Prostate gland (tissue), 2 donors: ENCODE measurements around the gene GTF2F1. TPM values are rescaled to one million over a fixed set of nuclear protein-coding genes. Genes with fewer than 3 reads are reported as not detected.

Source experiments
- DNase-seq: peaks from one replicate; pipeline ENCODE4 v3.0.0-alpha.2; 2019; ENCODE audit warnings: low spot score
- H3K27ac ChIP-seq, 2 donors: fragments of 200-600 bp; sonication (generic); 2 replicates each; pipeline ENCODE4 v1.5.1; 2017 to 2019
- H3K27me3 ChIP-seq: fragments of 200-600 bp; sonication (generic); replicated peaks from 2 replicates; pipeline ENCODE4 v1.5.1; 2019; ENCODE audit not compliant: insufficient read depth
- H3K36me3 ChIP-seq, 2 donors: fragments of 200-600 bp; sonication (generic); 1 replicate in 1 of 2; 2 replicates in 1 of 2; pipeline versions ENCODE4 v1.5.1 to v1.8.1; 2017 to 2019
- H3K4me1 ChIP-seq: fragments of 200-600 bp; sonication (generic); replicated peaks from 2 replicates; pipeline ENCODE4 v1.5.1; 2019
- H3K4me3 ChIP-seq, 2 donors: fragments of 200-600 bp; sonication (generic); 2 replicates each; pipeline ENCODE4 v1.5.1; 2017 to 2019
- H3K9me3 ChIP-seq: fragments of 200-600 bp; sonication (generic); 2 replicates; pipeline ENCODE4 v1.5.1; 2017
- POLR2A ChIP-seq: fragments of 450-650 bp; IDR thresholded peaks from one replicate; pipeline ENCODE4 v1.6.1; 2016; ENCODE audit warnings: antibody characterized with exemption, mild to moderate bottlenecking
- POLR2AphosphoS5 ChIP-seq: sonication (generic); formaldehyde crosslinking; IDR thresholded peaks from one replicate; pipeline ENCODE4 v1.6.1; 2017; ENCODE audit warnings: antibody characterized with exemption
- WGBS: methylation state at CpG from one replicate; pipeline ENCODE4 v1.1.5; 2018; 5-methylcytosine and 5-hydroxymethylcytosine counted together
- intact Hi-C: fragments of 100-400 bp; cut with DNase I; formaldehyde crosslinking; loops from one replicate; pipeline ENCODE4 v1.14.2; 2022
- total RNA-seq, 2 donors: library from RNA; depleted of rRNA; stranded (reverse); fragments of >200 nt; gene quantifications; one replicate each; pipeline ENCODE4 v1.1.0, GENCODE V29; 2016
- TF ChIP-seq, protein P1 (sequence below), 4 experiments: fragments of 200-600 bp in 2 of 4; fragments of 450-650 bp in 2 of 4; sonication (generic) in 2 of 4; IDR thresholded peaks; 1 replicate in 3 of 4; 2 replicates in 1 of 4; pipeline ENCODE4 v1.5.1; 2016 to 2019; ENCODE audit warnings: antibody characterized with exemption in 4 of 4, mild to moderate bottlenecking in 2 of 4, moderate library complexity in 2 of 4

Gene GTF2F1
- total RNA-seq, 2 donors from 2014 or later = 70.7 to 82.7 TPM

- H3K4me3 ChIP-seq = peak overlapping the region; percentile 73 to 75
- DNase-seq = no peak
- under 1% methylated on average over 18 of the region's 20 CpGs for WGBS
- TF ChIP-seq, protein P1, sequence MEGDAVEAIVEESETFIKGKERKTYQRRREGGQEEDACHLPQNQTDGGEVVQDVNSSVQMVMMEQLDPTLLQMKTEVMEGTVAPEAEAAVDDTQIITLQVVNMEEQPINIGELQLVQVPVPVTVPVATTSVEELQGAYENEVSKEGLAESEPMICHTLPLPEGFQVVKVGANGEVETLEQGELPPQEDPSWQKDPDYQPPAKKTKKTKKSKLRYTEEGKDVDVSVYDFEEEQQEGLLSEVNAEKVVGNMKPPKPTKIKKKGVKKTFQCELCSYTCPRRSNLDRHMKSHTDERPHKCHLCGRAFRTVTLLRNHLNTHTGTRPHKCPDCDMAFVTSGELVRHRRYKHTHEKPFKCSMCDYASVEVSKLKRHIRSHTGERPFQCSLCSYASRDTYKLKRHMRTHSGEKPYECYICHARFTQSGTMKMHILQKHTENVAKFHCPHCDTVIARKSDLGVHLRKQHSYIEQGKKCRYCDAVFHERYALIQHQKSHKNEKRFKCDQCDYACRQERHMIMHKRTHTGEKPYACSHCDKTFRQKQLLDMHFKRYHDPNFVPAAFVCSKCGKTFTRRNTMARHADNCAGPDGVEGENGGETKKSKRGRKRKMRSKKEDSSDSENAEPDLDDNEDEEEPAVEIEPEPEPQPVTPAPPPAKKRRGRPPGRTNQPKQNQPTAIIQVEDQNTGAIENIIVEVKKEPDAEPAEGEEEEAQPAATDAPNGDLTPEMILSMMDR (IDR thresholded peaks at IDR 0.05) = no peak
- TF ChIP-seq POLR2AphosphoS5 (no peak), POLR2A (no peak)
- peaks cover 5% of the 10 kb centered on the region for H3K4me1 ChIP-seq
- H3K36me3 ChIP-seq = peaks cover 0 to 17% of the 10 kb centered on the region in 2 donors
- no peaks in the 10 kb centered on the region for H3K27me3 ChIP-seq
- H3K27ac ChIP-seq = peak overlapping the region; percentile 66 to 74
- intact Hi-C loops = loop anchor here (2.0 to 5.0 kb wide), 2 partner anchors 31 to 151 kb away; partner anchors contain the start of gene GTF2F1
- H3K9me3 ChIP-seq = no peaks in the 10 kb centered on the region
Measured at GRCh38 chr19:6423499-6424194, 30.7 kb upstream of the GTF2F1 start.

- Histone ChIP-seq H3K36me3 (peaks cover under 1 to 40% of the 10 kb centered on the region in 2 donors), H3K4me1 (peaks cover 5% of the 10 kb centered on the region), H3K27me3 (no peaks in the 10 kb centered on the region), H3K9me3 (no peaks in the 10 kb centered on the region), H3K4me3 (no peak overlapping the region), H3K27ac (no peak overlapping the region)
- 66% methylated on average over 20 of the region's 20 CpGs for WGBS
- intact Hi-C loops = loop anchor here (5.0 kb wide), 1 partner anchor 149 kb away; no protein-coding TSS in a partner anchor
- no peak for TF ChIP-seq POLR2AphosphoS5
- no peak for TF ChIP-seq POLR2A
- DNase-seq = no peak
Measured at GRCh38 chr19:6421075-6422014, 28.4 kb upstream of the GTF2F1 start.

DNA sequence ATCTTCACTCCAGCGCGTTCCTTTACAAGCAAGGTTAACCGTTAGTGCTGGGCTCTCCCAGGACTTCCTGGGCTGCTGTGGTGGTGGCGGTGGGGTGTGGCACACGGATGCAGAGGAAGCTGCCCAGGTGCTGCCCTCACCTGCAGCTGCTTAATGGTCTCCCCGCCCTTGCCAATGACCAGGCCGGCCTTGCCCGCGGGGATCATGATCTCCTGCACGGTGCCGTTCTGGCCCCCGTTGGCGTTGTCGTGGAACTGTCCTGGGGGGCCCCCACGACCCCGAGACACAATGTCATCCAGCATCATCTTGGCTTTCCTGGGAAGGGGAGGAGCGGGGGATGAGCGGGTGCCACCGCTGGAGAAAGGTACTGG is 25.6 kb upstream of the GTF2F1 start:
- intact Hi-C loops = loop anchor here (5.0 kb wide), 1 partner anchor 196 kb away; no protein-coding TSS in a partner anchor
- WGBS = 88% methylated on average over 19 of the region's 19 CpGs
- Histone ChIP-seq H3K4me1 (peaks cover 5% of the 10 kb centered on the region), H3K27me3 (no peaks in the 10 kb centered on the region), H3K9me3 (no peaks in the 10 kb centered on the region), H3K36me3 (peaks cover 16 to 56% of the 10 kb centered on the region in 2 donors), H3K4me3 (no peak overlapping the region), H3K27ac (no peak overlapping the region)
- DNase-seq = no peak
- TF ChIP-seq POLR2A (no peak), POLR2AphosphoS5 (no peak)
- TF ChIP-seq, protein P1 (IDR thresholded peaks at IDR 0.05) = no peak

- no peaks in the 10 kb centered on the region for H3K27me3 ChIP-seq
- TF ChIP-seq POLR2A = no peak
- TF ChIP-seq, protein P1 (IDR thresholded peaks at IDR 0.05) = peak in 3 of 4 experiments; percentile 27 to 45 (median 43)
- 73% methylated on average over 32 of the region's 33 CpGs for WGBS
- peaks cover 16 to 56% of the 10 kb centered on the region in 2 donors for H3K36me3 ChIP-seq
- H3K4me3 ChIP-seq = no peak overlapping the region
- peaks cover under 1% of the 10 kb centered on the region for H3K4me1 ChIP-seq
- H3K27ac ChIP-seq = no peak overlapping the region
- H3K9me3 ChIP-seq = no peaks in the 10 kb centered on the region
- no peak for DNase-seq
- intact Hi-C loops = loop anchor here (5.0 kb wide), 1 partner anchor 196 kb away; no protein-coding TSS in a partner anchor
Measured at GRCh38 chr19:6417713-6418561, 25.0 kb upstream of the GTF2F1 start.
